RWPE2 (cell line): ENCODE measurements around the gene DCP1B.

ENCODE experiments used
- ATAC-seq: fragments of 200-7000 bp; cut with Tn5 transposase; 3 replicates; pipeline ENCODE4 v1.9.1; 2021; ENCODE audit warnings: low read depth
- DNase-seq: peaks from one replicate; pipeline ENCODE4 v3.0.0-alpha.2; 2020; ENCODE audit warnings: low spot score
- H3K27ac ChIP-seq: fragments of 450-650 bp; 2 replicates; pipeline ENCODE4 v1.5.1; 2017; ENCODE audit warnings: mild to moderate bottlenecking; ENCODE audit not compliant: poor library complexity, severe bottlenecking
- H3K27me3 ChIP-seq: fragments of 250-450 bp; sonication (Bioruptor Pico); 2 replicates; pipeline ENCODE4 v1.5.1; 2021; ENCODE audit warnings: mild to moderate bottlenecking, moderate library complexity; ENCODE audit not compliant: insufficient read depth, poor library complexity, severe bottlenecking
- H3K36me3 ChIP-seq: fragments of 250-450 bp; sonication (Bioruptor Pico); 2 replicates; pipeline ENCODE4 v1.5.1; 2020; ENCODE audit warnings: low read depth, mild to moderate bottlenecking, moderate library complexity
- H3K4me1 ChIP-seq: fragments of 250-450 bp; sonication (Bioruptor Pico); 2 replicates; pipeline ENCODE4 v1.5.1; 2021; ENCODE audit warnings: mild to moderate bottlenecking, moderate library complexity; ENCODE audit not compliant: insufficient read depth, poor library complexity, severe bottlenecking
- H3K4me3 ChIP-seq: fragments of 250-450 bp; sonication (Bioruptor Pico); 2 replicates; pipeline ENCODE4 v1.5.1; 2021; ENCODE audit warnings: mild to moderate bottlenecking, moderate library complexity; ENCODE audit not compliant: severe bottlenecking
- H3K9me3 ChIP-seq: fragments of 250-450 bp; sonication (Bioruptor Pico); 2 replicates; pipeline ENCODE4 v1.5.1; 2021; ENCODE audit warnings: mild to moderate bottlenecking, moderate library complexity; ENCODE audit not compliant: severe bottlenecking
- CTCF ChIP-seq: fragments of 450-650 bp; IDR thresholded peaks from one replicate; pipeline ENCODE4 v1.5.1; 2017; ENCODE audit warnings: mild to moderate bottlenecking, moderate library complexity; ENCODE audit not compliant: poor library complexity, severe bottlenecking

The DCP1B gene

GRCh38 chr12:1989111-1989510 lies 15.1 kb downstream of the DCP1B start:
- Histone ChIP-seq H3K4me3 (no peak overlapping the region), H3K36me3 (peaks cover 44% of the 10 kb centered on the region), H3K27me3 (no peaks in the 10 kb centered on the region), H3K27ac (no peak overlapping the region), H3K4me1 (peaks cover 13% of the 10 kb centered on the region), H3K9me3 (peaks cover 10% of the 10 kb centered on the region)
- ATAC-seq (no peak), DNase-seq (no peak)
- TF ChIP-seq CTCF, result no peak

DNA sequence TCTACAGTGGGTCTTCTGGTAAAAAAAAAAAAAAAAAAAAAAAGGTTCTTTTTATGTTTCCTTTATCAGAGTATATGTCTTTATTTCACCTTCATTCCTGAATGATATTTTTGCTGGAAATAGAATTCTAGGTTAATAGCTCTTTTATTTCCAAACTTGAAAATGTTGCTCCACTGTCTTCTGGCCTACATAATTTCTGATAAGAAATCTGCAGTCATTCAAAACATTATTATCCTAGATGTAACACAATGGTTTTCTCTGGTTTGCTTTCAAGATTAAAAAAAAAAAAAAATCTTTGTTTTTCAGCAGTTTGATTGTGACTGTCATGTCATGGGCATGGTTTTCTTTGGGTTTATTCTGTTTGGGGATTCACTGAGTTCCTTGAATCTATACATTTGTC lies 19.5 kb downstream of the DCP1B start:
- peaks cover 10% of the 10 kb centered on the region for H3K36me3 ChIP-seq
- ATAC-seq (no peak), DNase-seq (no peak)
- H3K4me1 ChIP-seq, result no peaks in the 10 kb centered on the region
- no peak overlapping the region for H3K4me3 ChIP-seq
- TF ChIP-seq CTCF, result no peak
- H3K27me3 ChIP-seq, result no peaks in the 10 kb centered on the region
- peaks cover 11% of the 10 kb centered on the region for H3K9me3 ChIP-seq
- H3K27ac ChIP-seq, result no peak overlapping the region

DNA sequence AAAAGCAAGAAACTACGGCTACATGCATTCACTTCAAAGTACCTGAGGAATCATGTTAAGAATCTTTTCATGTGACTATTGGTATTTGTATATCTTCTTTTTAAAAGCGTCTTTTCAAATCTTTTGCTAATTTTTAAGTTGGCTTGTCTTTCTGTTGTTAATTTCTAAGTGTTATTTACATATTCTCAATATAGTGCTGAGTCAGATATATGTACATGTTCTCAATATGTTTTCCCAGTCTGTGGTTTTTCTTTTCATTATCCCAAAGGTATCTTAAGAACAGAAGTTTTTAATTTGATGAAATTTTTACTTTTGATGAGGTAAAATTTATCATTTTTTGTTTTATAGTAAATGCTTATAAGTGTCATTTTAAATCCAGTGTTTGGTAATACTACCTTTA lies 24.0 kb downstream of the DCP1B start:
- Histone ChIP-seq H3K9me3 (peaks cover 10% of the 10 kb centered on the region), H3K27me3 (no peaks in the 10 kb centered on the region), H3K27ac (no peak overlapping the region), H3K36me3 (peaks cover 6% of the 10 kb centered on the region; the same call in 1 of the 2 replicates), H3K4me3 (no peak overlapping the region), H3K4me1 (no peaks in the 10 kb centered on the region)
- DNase-seq (no peak), ATAC-seq (no peak)
- TF ChIP-seq CTCF, result no peak

- ATAC-seq (no peak), DNase-seq (no peak)
- no peak overlapping the region for H3K27ac ChIP-seq
- H3K4me1 ChIP-seq, result no peaks in the 10 kb centered on the region
- TF ChIP-seq CTCF, result no peak
- no peaks in the 10 kb centered on the region for H3K36me3 ChIP-seq
- no peak overlapping the region for H3K4me3 ChIP-seq
- H3K9me3 ChIP-seq, result no peaks in the 10 kb centered on the region
- no peaks in the 10 kb centered on the region for H3K27me3 ChIP-seq
Observed at GRCh38 chr12:1978078-1978862, 26.0 kb downstream of the DCP1B start.

DNA sequence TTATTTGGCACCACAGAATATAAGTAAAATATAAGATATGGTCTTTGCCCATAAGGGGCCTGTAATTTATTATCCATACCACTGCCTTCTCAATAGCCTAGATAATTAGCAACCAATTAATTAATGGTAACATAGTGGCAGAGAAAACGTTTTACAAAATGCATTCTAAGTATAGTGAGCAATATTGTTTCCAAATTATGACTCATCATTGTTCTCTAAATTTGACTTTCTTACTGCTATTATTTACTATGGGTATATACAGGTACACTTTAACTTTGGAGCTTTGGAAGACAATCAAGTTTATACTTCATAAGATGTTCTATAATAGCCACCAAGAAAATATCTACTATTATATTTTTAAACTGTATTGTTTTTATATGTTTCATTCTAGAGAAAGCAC lies 26.7 kb downstream of the DCP1B start:
- no peak overlapping the region for H3K27ac ChIP-seq
- no peaks in the 10 kb centered on the region for H3K27me3 ChIP-seq
- ATAC-seq, result no peak
- H3K4me3 ChIP-seq, result no peak overlapping the region
- no peak for TF ChIP-seq CTCF
- H3K9me3 ChIP-seq, result no peaks in the 10 kb centered on the region
- no peaks in the 10 kb centered on the region for H3K36me3 ChIP-seq
- DNase-seq, result no peak
- no peaks in the 10 kb centered on the region for H3K4me1 ChIP-seq
